ENCODE results near the gene DUS3L.

DUS3L gene

DNA sequence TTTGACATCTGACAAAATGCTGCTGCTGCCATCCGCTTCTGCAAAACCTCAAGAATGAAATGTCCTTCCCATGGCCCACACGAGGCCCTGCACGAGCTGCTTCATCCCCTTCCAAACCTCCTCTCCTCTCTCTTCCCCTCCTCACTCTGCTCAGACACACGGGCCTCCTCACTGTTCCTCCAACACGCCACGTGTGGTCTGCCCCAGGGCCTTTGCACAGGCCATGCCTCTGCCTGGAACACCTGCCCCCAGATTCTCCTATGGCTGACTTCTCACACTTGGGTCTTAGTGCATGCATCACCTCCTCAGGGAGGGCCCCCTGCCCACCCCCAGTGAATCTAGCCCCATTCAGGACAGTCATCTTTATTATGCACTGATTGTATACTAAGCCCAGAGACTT, 29.8 kb upstream of the DUS3L start:
- no peak overlapping the region for H3K4me3 ChIP-seq (ENCODE audit: low read depth, low read length)
- TF ChIP-seq, protein P1, sequence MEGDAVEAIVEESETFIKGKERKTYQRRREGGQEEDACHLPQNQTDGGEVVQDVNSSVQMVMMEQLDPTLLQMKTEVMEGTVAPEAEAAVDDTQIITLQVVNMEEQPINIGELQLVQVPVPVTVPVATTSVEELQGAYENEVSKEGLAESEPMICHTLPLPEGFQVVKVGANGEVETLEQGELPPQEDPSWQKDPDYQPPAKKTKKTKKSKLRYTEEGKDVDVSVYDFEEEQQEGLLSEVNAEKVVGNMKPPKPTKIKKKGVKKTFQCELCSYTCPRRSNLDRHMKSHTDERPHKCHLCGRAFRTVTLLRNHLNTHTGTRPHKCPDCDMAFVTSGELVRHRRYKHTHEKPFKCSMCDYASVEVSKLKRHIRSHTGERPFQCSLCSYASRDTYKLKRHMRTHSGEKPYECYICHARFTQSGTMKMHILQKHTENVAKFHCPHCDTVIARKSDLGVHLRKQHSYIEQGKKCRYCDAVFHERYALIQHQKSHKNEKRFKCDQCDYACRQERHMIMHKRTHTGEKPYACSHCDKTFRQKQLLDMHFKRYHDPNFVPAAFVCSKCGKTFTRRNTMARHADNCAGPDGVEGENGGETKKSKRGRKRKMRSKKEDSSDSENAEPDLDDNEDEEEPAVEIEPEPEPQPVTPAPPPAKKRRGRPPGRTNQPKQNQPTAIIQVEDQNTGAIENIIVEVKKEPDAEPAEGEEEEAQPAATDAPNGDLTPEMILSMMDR (IDR thresholded peaks at IDR 0.05; ENCODE audit: low read depth, low read length): no peak

DNA sequence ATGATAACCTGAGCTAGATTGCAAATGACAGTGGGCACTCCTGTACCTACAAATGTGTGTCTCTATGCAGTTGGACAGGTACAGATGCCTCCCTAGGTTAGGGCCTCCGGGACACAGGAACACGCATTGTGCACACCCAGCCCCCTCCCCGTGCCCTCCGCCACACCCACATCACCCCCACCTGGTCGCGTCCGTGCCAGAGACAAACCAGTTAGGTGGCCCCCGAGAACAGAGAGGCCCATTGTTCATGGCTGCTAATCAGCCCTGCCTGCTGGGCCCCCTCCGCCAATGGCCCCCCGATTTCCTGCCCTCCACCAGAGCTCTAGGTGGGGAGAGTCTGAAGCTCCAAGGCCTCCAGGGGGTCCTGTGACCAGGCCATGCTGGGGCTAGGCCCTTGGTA, 27.6 kb upstream of the DUS3L start:
- TF ChIP-seq, protein P1 (IDR thresholded peaks at IDR 0.05; ENCODE audit: low read depth, low read length): no peak
- no peak overlapping the region for H3K4me3 ChIP-seq (ENCODE audit: low read depth, low read length)

DNA sequence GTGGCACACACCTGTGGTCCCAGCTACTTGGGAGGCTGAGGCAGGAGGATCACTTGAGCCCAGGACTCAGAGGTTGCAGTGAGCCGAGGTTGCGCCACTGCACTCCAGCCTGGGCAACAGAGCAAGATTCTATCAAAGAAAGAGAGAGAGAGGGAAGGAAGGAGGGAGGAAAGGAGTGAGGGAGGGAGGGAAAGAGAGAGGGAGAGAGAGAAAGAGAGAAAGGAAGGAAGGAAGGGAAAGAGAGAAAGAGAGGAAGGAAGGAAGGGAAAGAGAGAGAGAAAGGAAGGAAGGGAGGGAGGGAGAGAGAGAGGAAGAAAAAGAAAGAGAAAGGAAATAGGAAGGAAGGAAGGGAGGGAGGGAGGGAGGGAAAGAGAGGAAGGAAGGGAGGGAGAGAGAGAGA, 26.3 kb upstream of the DUS3L start:
- TF ChIP-seq, protein P1 (IDR thresholded peaks at IDR 0.05; ENCODE audit: low read depth, low read length): no peak
- no peak overlapping the region for H3K4me3 ChIP-seq (ENCODE audit: low read depth, low read length)

DNA sequence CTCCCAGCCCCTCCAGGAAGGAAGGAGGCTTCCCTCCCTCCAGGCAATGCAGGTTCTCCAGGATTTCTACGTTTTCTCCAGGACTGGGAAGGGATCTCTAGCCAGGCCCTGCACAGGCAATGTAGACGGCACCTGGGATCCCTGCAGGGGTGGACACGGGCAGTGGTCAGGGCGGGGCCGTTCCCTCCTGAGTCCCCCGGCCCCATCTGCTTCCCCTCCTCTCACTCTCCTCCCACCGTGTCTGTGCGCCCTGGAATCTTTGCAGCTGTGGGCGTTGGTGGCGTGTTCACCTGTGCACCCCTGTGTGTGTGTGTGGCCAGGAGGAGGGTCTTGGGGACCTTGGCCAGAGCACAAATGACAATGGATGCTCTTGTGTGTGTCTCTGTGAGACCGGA, 23.9 kb upstream of the DUS3L start:
- H3K4me3 ChIP-seq (ENCODE audit: low read depth, low read length): no peak overlapping the region
- TF ChIP-seq, protein P1 (IDR thresholded peaks at IDR 0.05; ENCODE audit: low read depth, low read length): no peak

DNA sequence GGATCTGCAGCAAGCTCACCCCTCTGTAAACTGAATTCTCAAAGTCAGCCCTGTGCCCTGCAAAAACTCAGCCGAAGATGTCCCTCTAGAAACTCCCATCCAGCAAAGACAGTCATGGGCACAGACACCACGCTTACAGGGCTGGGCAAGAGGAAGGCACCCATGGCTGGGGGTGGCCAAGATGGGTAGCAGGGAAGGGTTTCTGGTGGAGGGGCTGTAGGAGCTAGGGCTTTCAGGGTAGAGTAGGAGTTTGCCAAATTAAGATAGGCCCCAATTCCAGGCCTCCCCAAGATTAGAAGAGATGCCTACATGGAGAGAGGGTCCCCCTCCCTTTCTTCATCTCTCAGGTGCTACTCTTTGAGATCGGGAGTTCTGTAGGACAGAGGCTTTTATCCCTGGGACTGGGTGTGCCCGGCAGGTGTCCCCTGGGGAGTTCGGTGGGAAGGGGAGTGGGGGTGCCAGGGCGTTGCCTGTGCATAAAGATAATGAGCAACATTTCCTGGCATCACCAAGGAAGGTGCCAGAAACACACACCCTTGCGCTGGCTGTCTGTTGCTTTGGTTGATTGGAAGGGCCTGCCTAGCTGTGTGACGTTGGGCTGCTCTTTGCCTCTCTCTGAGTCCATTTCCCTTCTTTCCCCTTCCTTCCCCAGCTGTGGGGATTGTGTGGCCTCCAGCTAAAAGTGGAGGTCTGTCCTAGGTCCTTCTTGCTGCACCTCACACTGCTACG, 23.3 kb upstream of the DUS3L start:
- no peak overlapping the region for H3K4me3 ChIP-seq (ENCODE audit: low read depth, low read length)
- TF ChIP-seq, protein P1 (IDR thresholded peaks at IDR 0.05; ENCODE audit: low read depth, low read length): no peak

DNA sequence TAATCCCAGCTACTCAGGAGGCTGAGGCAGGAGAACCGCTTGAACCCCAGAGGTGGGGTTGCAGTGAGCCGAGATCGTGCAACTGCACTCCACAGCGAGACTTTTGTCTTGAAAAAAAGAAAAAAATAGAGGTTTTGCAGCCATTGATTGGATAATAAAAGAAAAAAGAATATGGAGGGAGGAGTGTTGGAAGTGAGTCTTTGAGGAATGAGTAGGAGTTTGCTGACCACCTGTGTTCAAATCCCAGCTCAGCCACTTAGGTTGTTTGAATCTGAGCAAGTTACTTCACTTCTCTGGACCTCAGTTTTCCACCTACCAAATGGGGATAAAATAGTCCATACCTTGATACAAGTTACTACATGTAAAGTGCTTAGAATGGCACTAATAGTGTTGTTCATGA, 20.2 kb upstream of the DUS3L start:
- H3K4me3 ChIP-seq (ENCODE audit: low read depth, low read length): no peak overlapping the region
- TF ChIP-seq, protein P1 (IDR thresholded peaks at IDR 0.05; ENCODE audit: low read depth, low read length): no peak

DNA sequence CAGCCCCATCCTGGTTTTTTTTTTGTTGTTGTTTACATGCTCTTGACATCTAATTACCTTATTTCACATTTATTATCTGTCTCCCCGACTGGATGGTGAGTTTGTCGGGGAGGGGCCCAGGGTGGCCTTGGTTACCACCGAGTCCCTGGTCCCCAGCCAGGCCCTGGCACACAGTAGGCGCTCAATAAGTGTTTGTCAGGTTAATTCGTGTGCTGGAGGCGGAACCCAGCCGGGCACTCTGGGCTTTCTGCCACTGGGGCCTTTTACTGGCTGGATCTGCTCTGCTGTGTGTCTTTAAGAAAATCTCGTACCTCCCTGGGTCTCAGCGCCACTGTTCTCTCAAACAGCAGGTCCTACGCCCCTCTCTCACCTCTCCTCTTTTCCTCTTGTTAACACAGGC, 18.5 kb upstream of the DUS3L start:
- H3K4me3 ChIP-seq (ENCODE audit: low read depth, low read length): no peak overlapping the region
- TF ChIP-seq, protein P1 (IDR thresholded peaks at IDR 0.05; ENCODE audit: low read depth, low read length): no peak

Measured in WI38 (cell line).